ENCODE results near the gene HLCS.

- TF ChIP-seq CTCF (IDR thresholded peaks at IDR 0.05) (no peak), EP300 (IDR thresholded peaks at IDR 0.05; ENCODE audit: low read depth) (no peak), POLR2A (IDR thresholded peaks at IDR 0.05) (no peak), POLR2AphosphoS5 (IDR thresholded peaks at IDR 0.05) (no peak)
Measured at GRCh38 chr21:36902331-36902730, 64.1 kb downstream of the HLCS start.
